ENCODE measurements around the gene ALG13. TPM values are rescaled to one million over a fixed set of nuclear protein-coding genes. Genes with fewer than 3 reads are reported as not detected.
"Not testable (repeated sequence)": the region's sequence is repeated elsewhere in the genome, so short reads cannot be mapped to it uniquely, and the experiment has no call there.

ALG13 gene
- 10 to 100 TPM; 47.0 to 66.9 (median 58.5) TPM for polyA plus RNA-seq (ENCODE audit: insufficient read depth in 1 of 5, insufficient read length in 5 of 5, low replicate concordance in 1 of 5)
- long read RNA-seq, donor 1, transcript ALG13-219 (2 exons, 651 nt) = major isoform, 5 of 14 reads
- long read RNA-seq, donor 1, partial matches to known transcripts = 0 of 14 reads
- long read RNA-seq, donor 1, other reads (novel, unspliced or antisense) = 0 of 14 reads
- long read RNA-seq, donor 2, partial matches to known transcripts = 0 of 6 reads
- long read RNA-seq, donor 2, other reads (novel, unspliced or antisense) = 0 of 6 reads
- long read RNA-seq, donor 3, transcript ALG13-219 (2 exons, 651 nt) = major isoform, 5 of 40 reads
- long read RNA-seq, donor 3, partial matches to known transcripts = 31 of 40 reads
- long read RNA-seq, donor 3, other reads (novel, unspliced or antisense) = 0 of 40 reads
- long read RNA-seq, donor 4, partial matches to known transcripts = 0 of 6 reads
- long read RNA-seq, donor 4, other reads (novel, unspliced or antisense) = 0 of 6 reads
- long read RNA-seq, donor 5, transcript ALG13-219 (2 exons, 651 nt) = major isoform, 6 of 37 reads
- long read RNA-seq, donor 5, transcript ALG13-202 (4 exons, 2,770 nt) = minor isoform, 5 of 37 reads
- long read RNA-seq, donor 5, partial matches to known transcripts = 18 of 37 reads
- long read RNA-seq, donor 5, other reads (novel, unspliced or antisense) = 0 of 37 reads
- long read RNA-seq, donor 6, transcript ALG13-202 (4 exons, 2,770 nt) = major isoform, 5 of 12 reads
- long read RNA-seq, donor 6, partial matches to known transcripts = 0 of 12 reads
- long read RNA-seq, donor 6, other reads (novel, unspliced or antisense) = 0 of 12 reads
- long read RNA-seq, donor 7, transcript ALG13-202 (4 exons, 2,770 nt) = major isoform, 6 of 12 reads
- long read RNA-seq, donor 7, partial matches to known transcripts = 0 of 12 reads
- long read RNA-seq, donor 7, other reads (novel, unspliced or antisense) = 0 of 12 reads
- long read RNA-seq, donor 8, partial matches to known transcripts = 0 of 4 reads
- long read RNA-seq, donor 8, other reads (novel, unspliced or antisense) = 0 of 4 reads

DNA sequence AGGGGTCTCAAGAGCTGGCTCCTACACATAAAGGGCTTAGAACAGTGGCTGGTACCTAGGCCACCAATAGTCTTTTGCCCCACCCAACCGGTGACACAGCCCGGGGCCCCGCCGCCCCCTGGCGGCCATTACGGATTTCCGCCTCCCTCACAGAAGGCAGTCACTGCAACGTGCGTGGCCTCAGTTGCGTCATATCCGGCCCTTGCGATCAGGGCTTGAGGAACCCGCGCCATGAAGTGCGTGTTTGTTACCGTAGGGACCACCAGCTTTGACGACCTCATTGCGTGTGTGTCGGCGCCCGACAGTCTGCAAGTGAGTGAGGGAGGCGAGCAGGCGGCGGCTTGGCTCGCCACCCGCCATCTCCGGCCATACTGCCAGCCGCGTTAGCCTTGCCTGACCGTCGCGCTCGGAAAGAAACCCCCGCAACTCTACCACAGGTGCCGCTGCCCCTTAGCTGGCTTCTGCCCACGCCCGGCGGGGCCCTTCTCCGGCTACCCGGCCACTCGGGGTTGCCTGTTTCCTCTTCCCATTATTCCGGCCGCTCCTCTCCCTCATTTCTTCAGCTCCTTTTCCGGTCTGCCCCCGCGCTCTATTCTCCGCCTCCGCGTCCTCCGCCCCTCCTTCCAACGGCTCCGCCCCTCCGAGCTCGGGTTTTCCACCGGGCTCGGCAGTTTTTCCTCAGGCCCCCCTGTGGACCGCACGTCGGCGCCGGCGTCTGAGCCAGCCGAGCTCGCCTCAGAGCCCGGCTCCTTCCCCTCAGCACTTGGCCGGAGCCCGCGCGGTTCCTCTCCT is at the start of gene ALG13:
Gene ALG13, plus strand, starts transcription at position 183 of the 792 bp plus-strand sequence. Its CDS starts 49 bp downstream, at position 232.
- DNase-seq = peak; percentile 86 to 87

DNA sequence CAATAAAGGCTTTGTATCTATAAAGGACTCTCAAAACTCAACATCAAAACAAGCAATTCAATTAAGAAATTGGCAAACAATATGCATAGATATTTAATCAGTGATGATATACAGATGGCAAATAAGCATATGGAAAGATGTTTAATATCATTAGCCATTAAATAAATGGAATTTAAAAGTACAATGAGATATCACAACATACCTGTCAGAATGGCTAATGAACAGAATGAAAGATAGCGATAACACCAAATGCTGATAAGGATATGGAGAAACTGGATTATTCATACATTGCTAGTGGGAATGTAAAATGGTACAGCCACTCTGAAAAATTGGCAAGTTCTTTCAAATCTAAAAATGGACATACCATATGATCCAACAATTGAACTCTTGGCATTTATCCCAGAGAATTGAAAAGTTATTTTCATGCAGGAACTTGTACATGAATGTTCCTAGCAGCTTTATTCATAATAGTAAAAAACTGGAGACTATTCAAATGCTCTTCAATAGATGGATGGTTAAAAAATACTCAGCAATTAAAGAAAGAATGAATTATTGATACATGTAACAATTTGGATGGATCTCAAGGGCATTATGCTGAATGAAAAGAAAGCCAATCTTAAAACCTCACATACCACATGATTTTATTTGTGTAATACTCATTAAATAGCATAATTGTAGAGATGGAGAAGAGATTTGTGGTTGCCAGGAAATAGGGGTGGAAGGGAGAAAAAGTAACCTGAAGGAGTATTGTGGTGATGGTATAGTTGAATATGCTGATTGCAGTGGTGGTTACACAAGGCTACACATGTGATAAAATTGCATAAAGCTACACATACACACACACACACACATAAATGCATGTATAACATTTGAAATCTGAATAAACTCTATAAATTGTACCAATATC is 45.9 kb upstream of the ALG13 start:
- DNase-seq = no peak

- no peak for DNase-seq
Measured at GRCh38 chrX:111641969-111642368, 39.0 kb upstream of the ALG13 start.

GRCh38 chrX:111645165-111645564 is 35.8 kb upstream of the ALG13 start:
- DNase-seq = not testable (repeated sequence)

GRCh38 chrX:111645607-111646006 is 35.4 kb upstream of the ALG13 start:
- no peak for DNase-seq

DNA sequence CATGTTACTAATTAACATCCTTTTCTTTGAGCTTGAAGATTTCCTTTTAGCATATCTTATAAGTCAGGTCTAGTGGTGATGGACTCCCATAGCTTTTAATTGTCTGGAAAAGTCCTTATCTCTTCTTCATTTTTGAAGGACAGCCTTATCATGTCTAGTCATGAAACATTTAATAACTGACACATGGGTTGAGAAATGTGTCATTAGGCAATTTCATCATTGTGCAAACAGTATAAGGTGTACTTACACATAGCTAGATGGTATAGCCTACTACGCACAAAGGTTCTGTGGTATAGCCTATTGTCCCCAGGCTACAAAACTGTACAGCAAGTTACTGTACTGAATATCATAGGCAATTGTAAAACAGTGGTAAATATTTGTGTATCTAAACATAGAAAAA is 34.5 kb upstream of the ALG13 start:
- no peak for DNase-seq

- no peak for DNase-seq
Measured at GRCh38 chrX:111648802-111649201, 32.2 kb upstream of the ALG13 start.

GRCh38 chrX:111649638-111650037 is 31.3 kb upstream of the ALG13 start:
- no peak for DNase-seq

GRCh38 chrX:111650845-111651244 is 30.1 kb upstream of the ALG13 start:
- DNase-seq = no peak

DNA sequence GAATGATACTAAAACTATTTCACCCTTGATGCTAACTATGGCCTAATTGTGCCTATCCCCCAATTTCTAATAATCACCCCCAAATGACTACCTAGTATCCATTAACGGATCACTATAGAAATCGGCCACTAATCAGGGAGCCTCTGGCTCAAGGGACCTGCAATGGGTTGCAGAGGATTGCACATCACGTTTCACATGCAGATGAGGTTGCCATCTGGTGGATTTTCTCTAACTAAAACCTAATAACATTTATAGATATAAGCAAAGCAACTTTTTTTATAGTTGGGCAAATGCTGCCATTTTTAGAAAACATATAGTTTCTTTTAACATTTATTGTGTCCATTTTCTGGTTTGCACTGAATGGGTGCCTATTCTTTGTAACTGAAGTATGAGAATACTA is 28.3 kb upstream of the ALG13 start:
- DNase-seq = no peak

DNA sequence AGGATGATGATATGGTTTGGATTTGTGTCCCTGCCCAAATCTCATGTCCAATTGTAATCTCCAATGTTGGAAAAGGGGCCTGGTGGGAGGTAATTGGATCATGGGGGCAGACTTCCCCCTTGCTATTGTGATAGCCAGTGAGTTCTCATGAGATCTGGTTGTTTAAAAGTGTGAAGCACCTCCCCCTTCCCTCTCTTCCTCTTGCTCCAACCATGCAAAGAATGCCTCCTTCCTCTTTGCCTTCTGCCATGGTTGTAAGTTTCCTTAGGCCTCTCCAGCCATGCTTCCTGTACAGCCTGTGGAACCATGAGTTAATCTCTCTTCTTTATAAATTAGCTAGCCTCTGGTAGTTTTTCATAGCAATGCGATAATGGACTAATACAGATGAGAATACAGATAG is 19.7 kb upstream of the ALG13 start:
- no peak for DNase-seq

DNA sequence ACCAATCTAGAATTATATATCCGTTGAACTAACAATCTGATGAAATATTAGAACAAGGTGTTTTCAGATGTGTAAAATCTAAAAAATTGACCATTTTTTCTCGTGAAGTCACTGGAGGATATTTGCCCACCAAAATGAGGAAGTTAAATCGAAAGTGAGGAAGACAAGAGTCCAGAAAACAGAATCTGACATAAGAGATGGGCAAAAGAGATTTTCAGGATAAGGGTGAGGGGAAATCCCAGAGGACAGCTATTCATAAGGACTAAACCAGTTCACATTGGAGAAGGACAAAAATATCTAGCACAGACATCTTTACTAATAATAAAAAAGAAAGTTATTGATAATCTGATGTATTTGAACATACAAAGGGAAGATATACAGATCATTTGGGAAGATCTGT is 18.7 kb upstream of the ALG13 start:
- no peak for DNase-seq

DNA sequence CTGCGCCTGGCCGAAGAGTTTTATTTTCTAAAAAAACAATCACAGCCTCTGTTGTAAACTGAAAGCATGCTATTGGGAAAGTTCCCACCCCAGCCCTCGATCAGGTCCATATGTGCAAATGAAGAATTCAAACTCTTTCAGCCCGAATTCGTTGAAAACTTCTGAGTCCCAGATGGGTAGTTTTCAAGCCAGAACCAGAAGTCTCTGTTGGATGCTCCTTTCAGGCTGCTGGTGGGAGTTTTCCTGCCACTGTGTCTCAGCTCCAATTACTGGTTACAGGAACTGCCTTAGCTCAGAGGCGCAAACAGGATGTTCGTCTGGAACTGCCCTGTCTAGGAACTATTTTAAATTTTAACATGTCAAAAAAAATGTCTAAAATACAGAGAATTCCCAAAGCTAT is 9.3 kb upstream of the ALG13 start:
- no peak for DNase-seq

- no peak for DNase-seq
Measured at GRCh38 chrX:111687305-111687704, 6.3 kb downstream of the ALG13 start.

- no peak for DNase-seq
Measured at GRCh38 chrX:111695297-111695880, 14.4 kb downstream of the ALG13 start.

DNA sequence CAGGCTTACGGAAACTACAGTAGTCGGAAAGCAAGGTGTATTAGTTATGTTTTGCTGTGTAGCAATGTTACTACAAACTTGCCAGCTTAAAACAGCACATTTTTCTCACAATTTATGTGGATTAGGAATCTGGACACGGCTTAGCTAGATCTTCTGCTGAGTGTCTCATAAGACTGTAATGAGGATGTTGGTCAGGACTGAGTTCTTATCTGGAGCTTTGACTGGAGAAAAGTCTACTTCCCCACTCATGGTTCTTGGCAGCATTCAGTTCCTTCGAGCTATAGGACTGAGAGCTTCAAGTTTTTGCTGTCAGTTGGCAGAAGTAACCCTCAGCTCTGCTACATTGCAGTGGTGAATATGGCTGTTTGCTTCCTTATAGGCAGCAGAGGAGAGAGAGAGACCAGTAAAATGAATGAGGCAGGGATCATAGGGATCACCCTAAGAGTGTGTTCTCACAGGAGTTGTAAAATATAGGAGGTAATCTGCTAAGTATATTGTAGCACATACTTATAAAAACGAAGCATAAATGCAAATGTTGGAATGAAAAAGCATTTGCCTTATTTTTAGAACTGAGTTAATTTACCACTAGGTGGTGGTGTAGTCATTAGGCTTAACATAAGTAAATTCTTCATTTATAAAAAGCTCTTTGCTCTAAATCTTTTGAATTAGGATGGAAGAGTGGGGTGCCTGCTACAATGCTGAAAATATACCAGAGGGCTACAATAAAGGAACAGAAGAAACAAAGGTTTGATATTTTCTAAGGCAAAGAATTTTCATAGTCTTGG is 38.6 kb downstream of the ALG13 start:
- no peak for DNase-seq

GRCh38 chrX:111728096-111728495 is 47.1 kb downstream of the ALG13 start:
- no peak for DNase-seq

DNA sequence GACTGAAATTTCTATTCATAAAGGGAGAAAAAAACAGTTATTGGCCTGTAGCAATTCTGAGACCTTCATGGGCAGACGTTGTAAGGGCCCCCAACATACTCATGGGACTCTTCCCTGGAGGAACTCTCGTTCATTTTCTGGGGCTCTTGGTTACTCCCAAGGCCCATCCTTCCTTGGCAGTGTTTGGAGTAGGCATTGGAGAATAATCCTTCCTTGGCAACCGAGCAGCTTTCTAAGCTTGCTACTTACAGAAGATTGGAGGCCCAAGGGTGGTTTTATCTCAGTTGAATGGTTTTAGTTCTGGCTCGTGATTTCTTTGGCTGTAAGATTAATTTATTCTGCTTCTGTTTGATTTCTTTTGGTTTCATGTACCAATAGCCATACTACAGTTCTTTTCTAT is 50.4 kb downstream of the ALG13 start:
- no peak for DNase-seq

GRCh38 chrX:111736571-111736970 is 55.6 kb downstream of the ALG13 start:
- DNase-seq = no peak
